ENCODE measurements around the gene ATP5MC3. TPM values are rescaled to one million over a fixed set of nuclear protein-coding genes. Genes with fewer than 3 reads are reported as not detected.

ATP5MC3 gene
- total and polyA plus RNA-seq, 4 donors = 89.7 to 238 (median 118) TPM

DNA sequence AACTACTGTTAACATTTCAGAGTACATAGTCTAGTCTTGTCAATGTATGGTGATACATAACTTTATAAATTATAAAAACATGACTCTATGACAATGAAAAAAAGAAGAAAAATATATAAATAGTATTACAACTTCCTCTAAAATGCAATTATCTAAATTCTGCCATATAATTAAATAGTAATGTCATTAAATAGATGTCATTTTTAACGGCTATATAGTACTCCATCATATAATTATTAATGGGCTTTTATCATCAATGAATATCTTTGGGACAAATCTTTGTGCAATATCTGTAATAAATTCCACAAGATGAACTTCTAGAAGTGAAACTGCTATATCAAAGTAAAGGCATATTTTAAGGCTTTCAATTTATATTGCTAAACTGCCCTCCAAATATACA is 38.3 kb downstream of the ATP5MC3 start:
- H3K4me1 ChIP-seq (ENCODE audit: control insufficient read depth in 1 of 2, insufficient read depth in 2 of 2, low read length in 2 of 2) = no peaks in the 10 kb centered on the region
- H3K9me3 ChIP-seq (ENCODE audit: control insufficient read depth, low read length) = no peaks in the 10 kb centered on the region
- no peaks in the 10 kb centered on the region for H3K27me3 ChIP-seq (ENCODE audit: control insufficient read depth in 1 of 2, insufficient read depth in 2 of 2, low read length in 1 of 2)
- WGBS, 2 donors = 94 to 98% methylated on average over 1 of the region's 1 CpG
- intact Hi-C loops (cut with DNase I) = no loop called here
- no peak overlapping the region for H3K4me3 ChIP-seq (ENCODE audit: low read length in 2 of 2)
- no peak overlapping the region for H3K27ac ChIP-seq (ENCODE audit: low read depth in 1 of 2, low read length in 2 of 2)
- H3K36me3 ChIP-seq (ENCODE audit: control insufficient read depth in 1 of 2, insufficient read depth in 2 of 2, low read length in 1 of 2) = no peaks in the 10 kb centered on the region
- ATAC-seq (ENCODE audit: low FRiP score) = no peak
- no peak for DNase-seq

DNA sequence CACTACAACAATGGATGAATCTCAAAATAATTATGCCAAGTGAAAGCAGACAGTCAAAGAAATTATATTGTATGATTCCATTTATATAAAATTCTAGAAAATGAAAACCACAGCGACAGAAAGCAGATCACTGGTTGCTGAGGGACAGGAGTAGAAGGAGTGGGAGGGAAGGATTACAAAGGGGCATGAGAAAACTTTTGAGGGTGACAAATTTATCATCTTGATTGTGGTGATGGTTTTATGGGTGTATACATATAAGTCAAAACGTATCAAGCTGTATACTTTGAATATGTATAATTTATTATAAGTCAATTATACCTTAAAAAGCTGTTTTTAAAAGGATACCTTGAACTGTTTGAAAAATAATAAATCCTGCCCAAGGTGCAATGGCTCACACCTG is 41.2 kb downstream of the ATP5MC3 start:
- no peak overlapping the region for H3K27ac ChIP-seq (ENCODE audit: low read depth in 1 of 2, low read length in 2 of 2)
- H3K4me1 ChIP-seq (ENCODE audit: control insufficient read depth in 1 of 2, insufficient read depth in 2 of 2, low read length in 2 of 2) = peaks cover 0 to 4% of the 10 kb centered on the region in 2 donors
- no peaks in the 10 kb centered on the region for H3K9me3 ChIP-seq (ENCODE audit: control insufficient read depth, low read length)
- H3K36me3 ChIP-seq (ENCODE audit: control insufficient read depth in 1 of 2, insufficient read depth in 2 of 2, low read length in 1 of 2) = no peaks in the 10 kb centered on the region
- no peaks in the 10 kb centered on the region for H3K27me3 ChIP-seq (ENCODE audit: control insufficient read depth in 1 of 2, insufficient read depth in 2 of 2, low read length in 1 of 2)
- 62 to 63% methylated on average over 2 of the region's 2 CpGs for WGBS, 2 donors
- ATAC-seq (ENCODE audit: low FRiP score) (no peak), DNase-seq (no peak)
- H3K4me3 ChIP-seq (ENCODE audit: low read length in 2 of 2) = no peak overlapping the region
- intact Hi-C loops (cut with DNase I) = no loop called here

DNA sequence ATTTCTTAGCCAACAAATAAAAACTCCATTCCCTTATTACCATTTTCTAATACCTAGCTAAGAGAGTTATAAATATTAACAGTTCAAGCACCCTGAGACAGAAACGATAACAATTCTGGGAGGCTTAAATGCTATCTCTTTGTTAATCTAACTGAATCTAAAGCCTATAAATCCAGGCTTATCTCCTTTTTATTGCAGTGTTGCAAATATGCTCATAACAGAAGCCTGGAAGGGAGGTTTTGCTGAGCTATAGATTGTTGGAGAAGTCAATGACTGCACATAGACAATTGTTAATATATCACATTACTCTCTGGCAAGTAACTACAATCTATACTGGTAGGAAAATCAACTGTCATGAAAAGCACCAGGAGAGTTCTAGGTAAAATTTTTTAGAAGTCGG is 43.7 kb downstream of the ATP5MC3 start:
- Histone ChIP-seq H3K27me3 (ENCODE audit: control insufficient read depth in 1 of 2, insufficient read depth in 2 of 2, low read length in 1 of 2) (no peaks in the 10 kb centered on the region), H3K27ac (ENCODE audit: low read depth in 1 of 2, low read length in 2 of 2) (no peak overlapping the region), H3K4me1 (ENCODE audit: control insufficient read depth in 1 of 2, insufficient read depth in 2 of 2, low read length in 2 of 2) (peaks cover 0 to 4% of the 10 kb centered on the region in 2 donors), H3K4me3 (ENCODE audit: low read length in 2 of 2) (no peak overlapping the region), H3K36me3 (ENCODE audit: control insufficient read depth in 1 of 2, insufficient read depth in 2 of 2, low read length in 1 of 2) (no peaks in the 10 kb centered on the region), H3K9me3 (ENCODE audit: control insufficient read depth, low read length) (no peaks in the 10 kb centered on the region)
- no peak for ATAC-seq (ENCODE audit: low FRiP score)
- 85 to 93% methylated on average over 2 of the region's 2 CpGs for WGBS, 2 donors
- intact Hi-C loops (cut with DNase I) = no loop called here
- no peak for DNase-seq

DNA sequence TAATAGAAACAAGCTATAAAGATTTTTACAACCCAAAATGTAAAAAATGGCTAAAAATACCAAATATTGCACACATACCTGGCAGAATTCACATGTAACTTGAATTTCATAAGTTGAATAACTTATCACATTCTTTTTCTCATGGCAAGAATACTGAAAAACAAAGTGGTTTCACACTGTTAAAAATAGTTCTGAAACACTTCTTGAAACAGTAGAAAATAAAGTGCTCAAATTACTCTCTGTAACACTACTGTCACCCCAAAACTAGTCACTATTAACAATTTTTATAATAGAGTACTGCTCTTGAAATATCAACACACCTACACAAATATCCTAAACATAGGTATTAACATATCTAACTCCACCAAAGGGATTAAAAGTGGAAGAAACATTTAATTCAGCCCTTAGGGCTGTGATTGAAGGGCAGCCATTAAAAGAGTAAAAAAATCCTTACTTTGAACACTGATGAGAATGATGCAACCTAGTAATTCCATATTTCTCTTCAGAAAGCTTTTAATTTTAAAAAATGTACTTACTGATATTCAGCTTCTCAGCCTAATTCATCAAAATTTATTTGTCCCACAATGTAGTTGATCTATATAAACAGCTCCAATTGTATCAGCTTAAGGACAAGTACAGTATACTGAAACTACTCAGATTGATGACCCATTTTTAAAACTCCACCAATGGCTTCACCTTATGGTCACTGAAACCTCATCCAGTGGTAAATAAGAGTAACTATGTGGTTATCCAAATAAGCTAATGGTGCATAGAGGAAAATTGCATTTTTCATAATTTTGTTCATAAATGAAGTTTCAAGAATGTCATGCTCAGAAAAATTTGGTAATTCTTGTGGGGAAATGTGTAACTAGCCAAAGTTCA is 44.9 kb downstream of the ATP5MC3 start:
- H3K27me3 ChIP-seq (ENCODE audit: control insufficient read depth in 1 of 2, insufficient read depth in 2 of 2, low read length in 1 of 2) = no peaks in the 10 kb centered on the region
- no peak overlapping the region for H3K4me3 ChIP-seq (ENCODE audit: low read length in 2 of 2)
- peaks cover 0 to 4% of the 10 kb centered on the region in 2 donors for H3K4me1 ChIP-seq (ENCODE audit: control insufficient read depth in 1 of 2, insufficient read depth in 2 of 2, low read length in 2 of 2)
- H3K27ac ChIP-seq (ENCODE audit: low read depth in 1 of 2, low read length in 2 of 2) = no peak overlapping the region
- no peak for DNase-seq
- intact Hi-C loops (cut with DNase I) = no loop called here
- no peaks in the 10 kb centered on the region for H3K9me3 ChIP-seq (ENCODE audit: control insufficient read depth, low read length)
- no peak for ATAC-seq (ENCODE audit: low FRiP score)
- no peaks in the 10 kb centered on the region for H3K36me3 ChIP-seq (ENCODE audit: control insufficient read depth in 1 of 2, insufficient read depth in 2 of 2, low read length in 1 of 2)

DNA sequence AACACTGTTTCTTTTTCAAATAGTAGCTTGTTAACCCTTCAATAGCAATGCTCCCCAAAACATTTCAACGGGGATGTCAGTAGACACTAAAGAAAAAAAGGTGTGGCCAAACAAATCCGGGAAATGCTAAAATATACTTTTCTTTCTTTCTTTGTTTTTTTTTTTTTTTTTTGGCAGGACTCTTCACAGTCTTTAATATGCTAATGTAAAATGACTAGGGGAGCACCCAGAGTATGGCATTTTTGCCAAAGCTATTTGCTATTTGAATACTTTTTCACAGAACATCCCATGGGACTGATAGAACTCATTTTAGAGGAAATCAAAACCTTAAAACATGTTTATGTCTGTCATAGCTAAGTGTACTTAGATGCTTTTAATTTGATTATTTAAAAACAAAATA is 45.6 kb downstream of the ATP5MC3 start:
- Histone ChIP-seq H3K27me3 (ENCODE audit: control insufficient read depth in 1 of 2, insufficient read depth in 2 of 2, low read length in 1 of 2) (no peaks in the 10 kb centered on the region), H3K36me3 (ENCODE audit: control insufficient read depth in 1 of 2, insufficient read depth in 2 of 2, low read length in 1 of 2) (no peaks in the 10 kb centered on the region), H3K4me1 (ENCODE audit: control insufficient read depth in 1 of 2, insufficient read depth in 2 of 2, low read length in 2 of 2) (peaks cover 0 to 4% of the 10 kb centered on the region in 2 donors), H3K27ac (ENCODE audit: low read depth in 1 of 2, low read length in 2 of 2) (no peak overlapping the region), H3K4me3 (ENCODE audit: low read length in 2 of 2) (no peak overlapping the region), H3K9me3 (ENCODE audit: control insufficient read depth, low read length) (no peaks in the 10 kb centered on the region)
- ATAC-seq (ENCODE audit: low FRiP score) (no peak), DNase-seq (no peak)
- intact Hi-C loops (cut with DNase I) = no loop called here
- WGBS, 2 donors = 59 to 72% methylated on average over 2 of the region's 2 CpGs

DNA sequence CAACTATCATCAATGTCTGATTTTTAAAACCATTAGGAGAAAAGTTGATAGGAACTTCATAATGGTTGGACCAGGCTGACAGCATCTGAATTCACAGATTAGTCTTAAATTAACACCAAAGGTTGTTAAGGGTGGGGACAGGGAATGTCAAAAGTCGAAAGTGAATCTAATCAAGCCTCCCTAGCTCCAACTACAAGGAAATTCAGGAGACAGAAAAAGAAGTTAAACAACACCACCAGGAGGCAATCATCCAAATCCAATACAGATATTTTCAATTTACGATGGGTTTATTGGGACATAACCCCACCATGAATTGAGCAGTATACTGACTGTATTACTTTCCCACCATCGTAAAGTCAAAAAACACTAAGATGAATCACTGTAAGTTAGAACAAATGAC is 46.3 kb downstream of the ATP5MC3 start:
- intact Hi-C loops (cut with DNase I) = no loop called here
- DNase-seq (no peak), ATAC-seq (ENCODE audit: low FRiP score) (no peak)
- H3K27me3 ChIP-seq (ENCODE audit: control insufficient read depth in 1 of 2, insufficient read depth in 2 of 2, low read length in 1 of 2) = no peaks in the 10 kb centered on the region
- 92 to 93% methylated on average over 3 of the region's 3 CpGs for WGBS, 2 donors
- no peak overlapping the region for H3K27ac ChIP-seq (ENCODE audit: low read depth in 1 of 2, low read length in 2 of 2)
- no peak overlapping the region for H3K4me3 ChIP-seq (ENCODE audit: low read length in 2 of 2)
- H3K4me1 ChIP-seq (ENCODE audit: control insufficient read depth in 1 of 2, insufficient read depth in 2 of 2, low read length in 2 of 2) = peaks cover 0 to 4% of the 10 kb centered on the region in 2 donors
- no peaks in the 10 kb centered on the region for H3K9me3 ChIP-seq (ENCODE audit: control insufficient read depth, low read length)
- no peaks in the 10 kb centered on the region for H3K36me3 ChIP-seq (ENCODE audit: control insufficient read depth in 1 of 2, insufficient read depth in 2 of 2, low read length in 1 of 2)

DNA sequence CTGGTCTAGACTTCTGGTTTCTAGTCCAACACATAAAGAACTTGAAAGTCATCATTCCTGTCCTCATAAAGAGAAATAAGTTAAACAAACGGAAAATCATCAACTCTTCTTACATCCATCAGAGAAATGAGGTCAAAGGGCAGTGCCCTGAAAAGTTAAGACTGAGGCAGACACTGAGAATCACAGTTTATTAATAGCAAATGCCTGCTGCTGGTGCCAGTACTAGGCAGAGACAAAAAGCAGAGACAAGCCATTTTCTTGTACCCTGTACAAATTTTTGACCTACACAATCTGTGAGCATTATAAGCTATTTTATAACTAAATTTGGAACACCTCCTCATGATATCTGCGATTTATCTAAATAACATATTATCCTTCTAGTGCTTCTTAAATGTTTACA is 50.3 kb downstream of the ATP5MC3 start:
- Histone ChIP-seq H3K4me1 (ENCODE audit: control insufficient read depth in 1 of 2, insufficient read depth in 2 of 2, low read length in 2 of 2) (no peaks in the 10 kb centered on the region), H3K27ac (ENCODE audit: low read depth in 1 of 2, low read length in 2 of 2) (no peak overlapping the region), H3K27me3 (ENCODE audit: control insufficient read depth in 1 of 2, insufficient read depth in 2 of 2, low read length in 1 of 2) (no peaks in the 10 kb centered on the region), H3K36me3 (ENCODE audit: control insufficient read depth in 1 of 2, insufficient read depth in 2 of 2, low read length in 1 of 2) (no peaks in the 10 kb centered on the region), H3K4me3 (ENCODE audit: low read length in 2 of 2) (no peak overlapping the region), H3K9me3 (ENCODE audit: control insufficient read depth, low read length) (no peaks in the 10 kb centered on the region)
- intact Hi-C loops (cut with DNase I) = no loop called here
- 70 to 76% methylated on average over 2 of the region's 2 CpGs for WGBS, 2 donors
- ATAC-seq (ENCODE audit: low FRiP score) (no peak), DNase-seq (no peak)

DNA sequence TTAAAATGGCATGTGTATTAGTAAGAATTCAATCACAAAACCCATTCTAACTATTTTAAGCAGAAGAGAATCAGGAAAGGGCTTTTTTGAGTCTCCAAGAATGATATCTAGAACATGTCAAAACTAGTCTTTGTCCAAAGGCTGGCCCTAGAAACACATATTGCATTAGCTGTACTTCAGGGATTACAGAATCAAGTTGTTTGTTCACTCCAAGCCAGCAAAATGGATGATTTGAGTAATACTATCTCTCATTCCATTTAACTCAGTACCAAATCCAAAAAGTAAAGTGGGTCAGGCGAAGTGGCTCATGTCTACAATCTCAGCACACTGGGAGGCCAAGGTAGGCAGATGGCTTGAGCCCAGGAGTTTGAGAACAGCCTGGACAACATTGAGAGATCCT is 54.8 kb downstream of the ATP5MC3 start:
- 97 to 100% methylated on average over 1 of the region's 1 CpG for WGBS, 2 donors
- H3K9me3 ChIP-seq (ENCODE audit: control insufficient read depth, low read length) = no peaks in the 10 kb centered on the region
- H3K4me3 ChIP-seq (ENCODE audit: low read length in 2 of 2) = no peak overlapping the region
- H3K27ac ChIP-seq (ENCODE audit: low read depth in 1 of 2, low read length in 2 of 2) = no peak overlapping the region
- H3K4me1 ChIP-seq (ENCODE audit: control insufficient read depth in 1 of 2, insufficient read depth in 2 of 2, low read length in 2 of 2) = no peaks in the 10 kb centered on the region
- intact Hi-C loops (cut with DNase I) = no loop called here
- no peaks in the 10 kb centered on the region for H3K36me3 ChIP-seq (ENCODE audit: control insufficient read depth in 1 of 2, insufficient read depth in 2 of 2, low read length in 1 of 2)
- no peaks in the 10 kb centered on the region for H3K27me3 ChIP-seq (ENCODE audit: control insufficient read depth in 1 of 2, insufficient read depth in 2 of 2, low read length in 1 of 2)
- ATAC-seq (ENCODE audit: low FRiP score) (no peak), DNase-seq (no peak)

Measured in aorta (tissue), 5 donors.